A673 (cell line): ENCODE data around the gene SPTAN1. TPM values are rescaled to one million over a fixed set of nuclear protein-coding genes. Genes with fewer than 3 reads are reported as not detected.

ENCODE experiments used
- BruUV-seq: library from RNA; stranded (reverse); fragments of 400-500 nt; replicated peaks from 2 replicates; lab custom pipeline; 2021; lab: Mats Ljungman, UMichigan
- CTCF ChIA-PET: fragments of 300-600 bp; sonication (Branson Sonifier 250); formaldehyde crosslinking; loops from one replicate; lab custom pipeline; 2022; ENCODE audit warnings: antibody characterized with exemption; lab: Charles Lee
- POLR2A ChIA-PET: fragments of 300-600 bp; sonication (Branson Sonifier 250); formaldehyde crosslinking; loops from one replicate; lab custom pipeline; 2022; ENCODE audit warnings: antibody characterized with exemption; ENCODE audit not compliant: low non-redundant PET; lab: Charles Lee
- DNase-seq: peaks from one replicate; pipeline ENCODE4 v3.0.0-alpha.2; 2015; ENCODE audit warnings: low spot score
- H3K27ac ChIP-seq: fragments of 200-600 bp; sonication (generic); 2 replicates; pipeline ENCODE4 v1.5.1; 2016; ENCODE audit warnings: mixed run types, low read depth, mild to moderate bottlenecking, mixed read lengths, antibody characterized with exemption, low read length; ENCODE audit not compliant: poor library complexity, severe bottlenecking
- H3K27me3 ChIP-seq: fragments of 200-600 bp; sonication (generic); replicated peaks from 2 replicates; pipeline ENCODE4 v1.6.1; 2017; ENCODE audit warnings: mixed run types, low read depth, mild to moderate bottlenecking, mixed read lengths, antibody characterized with exemption, low read length; ENCODE audit not compliant: insufficient read depth, poor library complexity
- H3K36me3 ChIP-seq: fragments of 200-600 bp; sonication (generic); 2 replicates; pipeline ENCODE4 v1.6.1; 2016; ENCODE audit warnings: mixed run types, mild to moderate bottlenecking, mixed read lengths, antibody characterized with exemption, low read length; ENCODE audit not compliant: insufficient read depth, poor library complexity, severe bottlenecking
- H3K4me1 ChIP-seq: fragments of 200-600 bp; sonication (generic); 2 replicates; pipeline ENCODE4 v1.6.1; 2017; ENCODE audit warnings: mixed run types, mild to moderate bottlenecking, mixed read lengths, antibody characterized with exemption, low read length; ENCODE audit not compliant: insufficient read depth, poor library complexity, severe bottlenecking
- H3K4me3 ChIP-seq: fragments of 200-600 bp; sonication (generic); 2 replicates; pipeline ENCODE4 v1.5.1; 2016; ENCODE audit warnings: low read depth, mixed run types, mild to moderate bottlenecking, mixed read lengths, low read length; ENCODE audit not compliant: poor library complexity, severe bottlenecking
- H3K9me3 ChIP-seq: fragments of 200-600 bp; sonication (generic); 2 replicates; pipeline ENCODE4 v1.6.1; 2016; ENCODE audit warnings: mixed run types, low read depth, mild to moderate bottlenecking, mixed read lengths, antibody characterized with exemption, low read length; ENCODE audit not compliant: poor library complexity, severe bottlenecking
- EZH2 ChIP-seq: fragments of 200-600 bp; sonication (generic); IDR thresholded peaks from 2 replicates; pipeline ENCODE4 v1.6.1; 2017; ENCODE audit warnings: borderline replicate concordance, low read depth, mild to moderate bottlenecking, mixed read lengths, antibody characterized with exemption, low read length; ENCODE audit not compliant: poor library complexity, severe bottlenecking
- intact Hi-C: fragments of 100-400 bp; cut with micrococcal nuclease; formaldehyde crosslinking; loops from one replicate; pipeline ENCODE4 v1.10.0; 2022; ENCODE audit not compliant: unreplicated experiment
- total RNA-seq: library from RNA; stranded (reverse); gene quantifications from 2 replicates; pipeline ENCODE4 v1.2.3, GENCODE V29; 2021
- TF ChIP-seq, protein P1 (sequence below): fragments of 300-800, 200-600 bp; sonication (generic); conservative IDR thresholded peaks from 2 replicates; pipeline ENCODE4 v1.5.1; 2017; ENCODE audit warnings: low read depth, mild to moderate bottlenecking, antibody characterized with exemption, low read length, moderate library complexity, mixed read lengths

The SPTAN1 gene
- total RNA-seq, 1 experiment from 2014 or later: 262 TPM

DNA sequence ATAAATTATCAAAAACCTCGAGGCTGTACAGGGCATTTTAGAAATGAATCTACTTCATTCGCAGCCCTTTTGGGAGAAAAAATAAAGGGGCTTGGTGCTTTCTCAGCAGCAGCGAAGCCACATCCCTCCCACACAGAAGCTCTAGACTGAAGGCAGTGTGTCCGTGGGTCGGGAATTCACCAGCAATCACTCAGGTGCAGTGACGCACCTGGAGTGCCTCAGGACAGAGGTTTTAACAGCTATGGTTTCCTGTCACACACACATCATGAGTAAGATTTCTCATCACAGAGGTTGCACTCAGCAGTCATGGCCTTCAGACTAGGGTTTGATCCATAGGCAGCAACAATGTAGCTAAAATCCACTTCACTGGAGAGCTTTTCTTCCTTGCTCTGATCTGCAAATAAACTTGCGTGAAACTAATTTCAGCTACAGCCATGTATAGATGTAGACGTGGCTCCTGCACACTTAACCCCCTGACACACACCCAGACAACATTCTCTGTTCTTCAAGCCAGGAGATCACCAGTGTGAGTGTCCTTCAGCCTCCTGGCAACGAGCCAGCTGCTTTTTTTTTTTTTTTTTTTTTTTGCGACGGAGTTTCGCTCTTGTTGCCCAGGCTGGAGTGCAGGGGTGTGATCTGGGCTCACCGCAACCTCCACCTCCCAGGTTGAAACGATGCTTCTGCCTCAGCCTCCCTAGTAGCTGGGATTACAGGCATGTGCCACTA lies 69.5 kb downstream of the SPTAN1 start:
- TF ChIP-seq EZH2: no peak
- TF ChIP-seq, protein P1, sequence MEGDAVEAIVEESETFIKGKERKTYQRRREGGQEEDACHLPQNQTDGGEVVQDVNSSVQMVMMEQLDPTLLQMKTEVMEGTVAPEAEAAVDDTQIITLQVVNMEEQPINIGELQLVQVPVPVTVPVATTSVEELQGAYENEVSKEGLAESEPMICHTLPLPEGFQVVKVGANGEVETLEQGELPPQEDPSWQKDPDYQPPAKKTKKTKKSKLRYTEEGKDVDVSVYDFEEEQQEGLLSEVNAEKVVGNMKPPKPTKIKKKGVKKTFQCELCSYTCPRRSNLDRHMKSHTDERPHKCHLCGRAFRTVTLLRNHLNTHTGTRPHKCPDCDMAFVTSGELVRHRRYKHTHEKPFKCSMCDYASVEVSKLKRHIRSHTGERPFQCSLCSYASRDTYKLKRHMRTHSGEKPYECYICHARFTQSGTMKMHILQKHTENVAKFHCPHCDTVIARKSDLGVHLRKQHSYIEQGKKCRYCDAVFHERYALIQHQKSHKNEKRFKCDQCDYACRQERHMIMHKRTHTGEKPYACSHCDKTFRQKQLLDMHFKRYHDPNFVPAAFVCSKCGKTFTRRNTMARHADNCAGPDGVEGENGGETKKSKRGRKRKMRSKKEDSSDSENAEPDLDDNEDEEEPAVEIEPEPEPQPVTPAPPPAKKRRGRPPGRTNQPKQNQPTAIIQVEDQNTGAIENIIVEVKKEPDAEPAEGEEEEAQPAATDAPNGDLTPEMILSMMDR: no peak
- ChIA-PET POLR2A (no interaction called here), CTCF (no interaction called here)
- no TSS peak for BruUV-seq
- intact Hi-C loops: no loop called here
- Histone ChIP-seq H3K36me3 (peaks cover 85% of the 10 kb centered on the region), H3K27ac (no peak overlapping the region), H3K9me3 (no peaks in the 10 kb centered on the region), H3K27me3 (no peaks in the 10 kb centered on the region), H3K4me3 (no peak overlapping the region), H3K4me1 (no peaks in the 10 kb centered on the region)
- DNase-seq: no peak

DNA sequence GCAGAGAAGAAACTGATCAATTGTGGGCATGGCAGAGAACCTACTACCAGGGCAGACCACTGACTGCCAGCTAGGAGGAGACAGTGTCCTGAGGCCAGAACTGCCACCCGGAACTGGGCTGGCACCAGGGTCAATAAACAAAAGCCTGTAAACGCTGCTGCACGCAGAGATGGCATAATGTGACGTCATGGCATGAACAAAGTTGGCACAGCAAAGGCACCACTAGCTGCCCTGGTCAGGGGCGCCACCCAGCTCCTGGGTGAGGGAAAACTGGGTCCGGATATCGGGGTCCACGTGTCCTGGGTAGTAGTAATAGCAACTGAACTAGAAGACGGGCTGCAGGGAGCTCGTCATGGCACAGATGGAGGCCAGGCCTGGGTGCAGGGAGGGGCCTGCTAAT lies 72.2 kb downstream of the SPTAN1 start:
- POLR2A ChIA-PET: no interaction called here
- BruUV-seq: no TSS peak
- no peaks in the 10 kb centered on the region for H3K4me1 ChIP-seq
- H3K36me3 ChIP-seq: peaks cover 87% of the 10 kb centered on the region
- no peak overlapping the region for H3K27ac ChIP-seq
- TF ChIP-seq, protein P1: no peak
- no peak for TF ChIP-seq EZH2
- H3K27me3 ChIP-seq: no peaks in the 10 kb centered on the region
- H3K9me3 ChIP-seq: no peaks in the 10 kb centered on the region
- no peak for DNase-seq
- CTCF ChIA-PET: interaction anchor here (0.6 kb wide), 1 partner anchor 192 kb away, joined by 7 read pairs; no protein-coding TSS in a partner anchor
- no peak overlapping the region for H3K4me3 ChIP-seq
- intact Hi-C loops: no loop called here

DNA sequence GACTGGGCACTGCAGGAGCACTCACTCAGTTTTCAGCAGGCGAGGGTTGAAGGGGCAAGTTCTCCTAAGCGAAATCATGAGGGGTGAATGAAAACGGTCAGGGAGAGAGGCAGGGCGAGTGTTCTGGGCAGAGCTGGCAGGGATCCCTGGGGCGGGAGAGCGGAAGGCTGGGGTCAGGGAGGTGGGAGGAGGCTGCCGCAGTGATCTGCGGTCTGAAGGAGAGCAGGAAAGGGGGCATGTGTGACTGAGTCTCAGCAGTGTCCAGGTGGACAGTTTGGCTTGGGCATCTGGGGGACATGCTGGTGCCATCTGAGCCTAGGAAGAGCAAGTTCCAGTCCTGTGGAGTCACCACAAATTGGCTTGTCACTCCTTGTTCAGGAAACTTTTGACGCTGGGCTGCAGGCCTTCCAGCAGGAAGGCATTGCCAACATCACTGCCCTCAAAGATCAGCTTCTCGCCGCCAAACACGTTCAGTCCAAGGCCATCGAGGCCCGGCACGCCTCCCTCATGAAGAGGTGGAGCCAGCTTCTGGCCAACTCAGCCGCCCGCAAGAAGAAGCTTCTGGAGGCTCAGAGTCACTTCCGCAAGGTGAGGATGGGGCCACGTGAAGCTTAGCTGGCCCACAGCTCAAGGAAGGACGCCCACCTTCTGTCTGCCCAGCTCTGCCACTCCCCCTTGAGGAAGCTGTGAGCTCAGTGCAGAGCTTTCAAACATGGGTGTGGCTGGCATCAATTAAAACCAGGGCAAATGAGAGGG lies 73.2 kb downstream of the SPTAN1 start:
- Histone ChIP-seq H3K36me3 (peaks cover 86% of the 10 kb centered on the region), H3K27me3 (no peaks in the 10 kb centered on the region), H3K9me3 (no peaks in the 10 kb centered on the region), H3K4me3 (no peak overlapping the region), H3K27ac (no peak overlapping the region), H3K4me1 (no peaks in the 10 kb centered on the region)
- TF ChIP-seq, protein P1: no peak
- TF ChIP-seq EZH2: no peak
- intact Hi-C loops: no loop called here
- TSS peak; percentile 66 for BruUV-seq
- ChIA-PET POLR2A (interaction anchor here (0.7 kb wide), 1 partner anchor 311 kb away, joined by 3 read pairs; no protein-coding TSS in a partner anchor), CTCF (no interaction called here)
- no peak for DNase-seq
